GM23248 (cell line): Measurements from ENCODE around the gene ELMO1.

Experiments used
- EZH2 ChIP-seq: fragments of 200-600 bp; sonication (generic); IDR thresholded peaks from 2 replicates; pipeline ENCODE4 v1.6.1; 2018; ENCODE audit warnings: antibody characterized with exemption, mild to moderate bottlenecking; ENCODE audit not compliant: insufficient read depth, poor library complexity, severe bottlenecking
- EZH2phosphoT487 ChIP-seq: fragments of 200-600 bp; sonication (generic); IDR thresholded peaks from 2 replicates; pipeline ENCODE4 v1.6.1; 2018; ENCODE audit warnings: antibody characterized with exemption, moderate library complexity, mild to moderate bottlenecking, low read depth; ENCODE audit not compliant: insufficient read depth

DNA sequence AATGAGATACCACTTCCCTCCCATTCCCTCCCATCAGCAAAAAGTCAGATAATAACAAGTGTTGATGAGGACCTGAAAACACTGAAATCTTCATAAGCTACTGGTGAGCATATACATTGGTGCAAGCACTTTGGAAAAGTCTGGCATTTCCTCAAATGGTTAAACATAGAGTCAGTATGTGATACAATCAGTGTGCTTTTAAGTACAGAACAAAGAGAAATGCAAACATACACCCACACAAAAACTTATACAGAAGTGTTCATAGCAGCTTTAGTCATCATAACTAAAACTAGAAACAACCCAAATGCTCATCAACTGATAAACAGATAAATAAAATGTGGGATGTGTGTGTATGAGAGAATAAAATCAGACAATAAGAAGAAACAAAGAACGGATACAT is 261.9 kb downstream of the ELMO1 start:
- TF ChIP-seq EZH2 = no peak
- no peak for TF ChIP-seq EZH2phosphoT487
